22Rv1 (cell line): ENCODE results near the gene PCSK5.

Experiments used
- CTCF ChIP-seq: fragments of 450-650 bp; IDR thresholded peaks from 2 replicates; pipeline ENCODE4 v1.5.1; 2017; ENCODE audit warnings: mild to moderate bottlenecking
- ZFX ChIP-seq: fragments of 450-650 bp; IDR thresholded peaks from 2 replicates; pipeline ENCODE4 v1.6.1; 2017; ENCODE audit warnings: antibody characterized with exemption, borderline replicate concordance

DNA sequence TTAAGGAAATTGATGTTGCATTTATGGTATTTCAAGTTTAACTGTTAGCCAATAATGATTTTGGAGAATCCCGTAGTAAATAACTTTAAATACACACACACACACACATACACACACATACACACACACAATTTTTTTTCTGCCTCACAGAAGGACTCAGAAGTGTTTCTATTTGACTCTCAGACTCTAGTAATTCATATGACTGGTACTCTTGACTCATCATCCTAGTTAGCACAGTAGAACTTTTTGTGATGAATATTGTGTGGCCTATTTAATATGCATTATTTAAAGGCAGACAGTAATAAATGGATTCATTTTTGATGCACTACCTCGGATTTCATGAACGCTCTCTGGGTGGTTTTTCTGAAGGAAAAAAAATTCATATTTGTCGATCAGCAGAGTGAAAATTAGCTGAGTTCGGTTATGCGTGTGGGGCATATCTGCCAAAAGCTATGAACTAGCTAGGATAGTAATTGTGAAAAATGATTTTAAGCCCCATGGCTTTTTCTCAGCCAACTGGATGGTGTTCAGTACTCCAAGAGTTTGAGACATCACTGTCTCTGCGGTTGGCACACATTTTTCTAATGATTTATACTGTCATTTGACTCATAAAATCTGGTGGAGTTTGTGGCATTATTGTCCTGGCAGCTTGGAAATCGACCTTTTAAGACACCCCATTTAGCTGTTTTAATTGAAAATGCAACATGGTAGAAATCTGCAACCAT is 102.2 kb downstream of the PCSK5 start:
- TF ChIP-seq ZFX (no peak), CTCF (no peak)
